GM10847 (cell line): Measurements from ENCODE around the gene PCDHA1.

ENCODE experiments used
- POLR2A ChIP-seq: IDR thresholded peaks from 2 replicates; pipeline ENCODE4 v1.6.1; 2011; ENCODE audit not compliant: insufficient read length; ENCODE audit errors: extremely low read depth

Gene PCDHA1

DNA sequence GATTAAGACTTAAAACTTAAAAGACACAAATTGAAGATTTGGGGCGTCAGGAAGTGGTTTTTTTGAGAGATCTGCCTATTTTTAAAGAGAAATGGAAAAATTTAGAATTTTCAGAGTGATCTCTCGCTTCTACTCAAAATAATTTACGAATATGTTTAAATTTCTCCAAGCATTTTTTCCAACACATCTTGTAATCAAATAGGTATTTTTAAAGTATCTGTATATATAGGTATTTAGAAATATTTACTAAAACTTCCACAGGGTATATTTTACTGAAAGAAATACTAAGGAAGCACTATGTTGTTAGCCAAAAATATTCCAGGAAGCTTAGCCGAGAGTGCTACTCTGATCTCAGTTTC is 255.5 kb downstream of the PCDHA1 start:
- no peak for TF ChIP-seq POLR2A

GRCh38 chr5:141042555-141042954 is 256.6 kb downstream of the PCDHA1 start:
- no peak for TF ChIP-seq POLR2A

- no peak for TF ChIP-seq POLR2A
Observed at GRCh38 chr5:141050622-141051520, 264.9 kb downstream of the PCDHA1 start, which contains the start of gene PCDHB1. PCDHB1 (plus strand) TSS chr5:141051374; CDS start chr5:141051471, 97 bp downstream.

- TF ChIP-seq POLR2A: no peak
Observed at GRCh38 chr5:141051521-141051866, 265.6 kb downstream of the PCDHA1 start.
